HG03520 (cell line): ENCODE data around the gene ATP2B3.

Source experiments
- ATAC-seq: cut with Tn5 transposase; IDR thresholded peaks from one replicate; pipeline ENCODE4 v1.9.1; 2021; ENCODE audit warnings: mild to moderate bottlenecking, moderate library complexity; ENCODE audit not compliant: unreplicated experiment

Gene ATP2B3

GRCh38 chrX:153517423-153517822, at the start of gene ATP2B3:
TSS of gene ATP2B3 (plus strand) at chrX:153517642. CDS start at chrX:153536248, 18,606 bp downstream.
- no peak for ATAC-seq

- no peak for ATAC-seq
Measured at GRCh38 chrX:153468008-153468580, 49.3 kb upstream of the ATP2B3 start.

GRCh38 chrX:153469811-153470410, 47.5 kb upstream of the ATP2B3 start:
- ATAC-seq, result peak; percentile 27

GRCh38 chrX:153470411-153471363, 46.8 kb upstream of the ATP2B3 start, which contains the start of gene HAUS7:
TSS of gene HAUS7 (minus strand) at chrX:153470576. CDS start at chrX:153470557, 19 bp downstream.
- peak; percentile 68 for ATAC-seq

- ATAC-seq, result no peak
Measured at GRCh38 chrX:153471663-153472280, 45.7 kb upstream of the ATP2B3 start.

- ATAC-seq, result no peak
Measured at GRCh38 chrX:153473126-153473525, 44.3 kb upstream of the ATP2B3 start.

- no peak for ATAC-seq
Measured at GRCh38 chrX:153474266-153474665, 43.2 kb upstream of the ATP2B3 start.

GRCh38 chrX:153474718-153475117, 42.7 kb upstream of the ATP2B3 start:
- ATAC-seq, result no peak

GRCh38 chrX:153475271-153475670, 42.2 kb upstream of the ATP2B3 start:
- ATAC-seq, result no peak

GRCh38 chrX:153475751-153476281, 41.6 kb upstream of the ATP2B3 start:
- no peak for ATAC-seq

GRCh38 chrX:153476666-153477363, 40.6 kb upstream of the ATP2B3 start:
- no peak for ATAC-seq

- no peak for ATAC-seq
Measured at GRCh38 chrX:153477364-153477857, 40.0 kb upstream of the ATP2B3 start.

- no peak for ATAC-seq
Measured at GRCh38 chrX:153477901-153478300, 39.5 kb upstream of the ATP2B3 start.

- ATAC-seq, result no peak
Measured at GRCh38 chrX:153478746-153479145, 38.7 kb upstream of the ATP2B3 start.

- no peak for ATAC-seq
Measured at GRCh38 chrX:153481043-153481442, 36.4 kb upstream of the ATP2B3 start.

GRCh38 chrX:153482376-153483015, 34.9 kb upstream of the ATP2B3 start:
- no peak for ATAC-seq

- ATAC-seq, result no peak
Measured at GRCh38 chrX:153485396-153486080, 31.9 kb upstream of the ATP2B3 start.

- no peak for ATAC-seq
Measured at GRCh38 chrX:153486171-153486570, 31.3 kb upstream of the ATP2B3 start.

- ATAC-seq, result no peak
Measured at GRCh38 chrX:153487590-153488071, 29.8 kb upstream of the ATP2B3 start.
